Stimulated activated effector memory CD8-positive, alpha-beta T cell treated with anti-CD3 and anti-CD28 coated beads, Interleukin-12 subunit alpha, Interleukin-12 subunit beta, amount 100 ng/mL, for 72 hours (primary cell): Measurements from ENCODE around the gene POLE.

Experiments
- ATAC-seq: fragments of 150-1000 bp; cut with Tn5 transposase; 2 replicates; pipeline ENCODE4 v1.10.0; 2021
- DNase-seq, 2 donors: peaks; one replicate each; pipeline ENCODE4 v3.0.0; 2021 to 2022; ENCODE audit warnings: low spot score in 2 of 2
- H3K27ac Mint-ChIP-seq: one replicate; pipeline ENCODE4 v1.8.0; 2022; ENCODE audit warnings: mild to moderate bottlenecking, mixed read lengths
- H3K36me3 Mint-ChIP-seq: one replicate; pipeline ENCODE4 v1.8.0; 2022; ENCODE audit warnings: mild to moderate bottlenecking, mixed read lengths
- H3K4me1 Mint-ChIP-seq: one replicate; pipeline ENCODE4 v1.8.0; 2022; ENCODE audit warnings: mixed read lengths
- H3K4me3 Mint-ChIP-seq: one replicate; pipeline ENCODE4 v1.8.0; 2022; ENCODE audit warnings: mild to moderate bottlenecking, mixed read lengths
- H3K9me3 Mint-ChIP-seq: one replicate; pipeline ENCODE4 v1.8.0; 2022; ENCODE audit warnings: mixed read lengths

POLE gene

GRCh38 chr12:132658149-132658894, 28.8 kb downstream of the POLE start:
- Mint-ChIP-seq H3K4me1 (peaks cover 8% of the 10 kb centered on the region), H3K4me3 (no peak overlapping the region), H3K9me3 (no peaks in the 10 kb centered on the region), H3K27ac (no peak overlapping the region), H3K36me3 (peaks cover 100% of the 10 kb centered on the region)
- ATAC-seq, result no peak
- no peak for DNase-seq

DNA sequence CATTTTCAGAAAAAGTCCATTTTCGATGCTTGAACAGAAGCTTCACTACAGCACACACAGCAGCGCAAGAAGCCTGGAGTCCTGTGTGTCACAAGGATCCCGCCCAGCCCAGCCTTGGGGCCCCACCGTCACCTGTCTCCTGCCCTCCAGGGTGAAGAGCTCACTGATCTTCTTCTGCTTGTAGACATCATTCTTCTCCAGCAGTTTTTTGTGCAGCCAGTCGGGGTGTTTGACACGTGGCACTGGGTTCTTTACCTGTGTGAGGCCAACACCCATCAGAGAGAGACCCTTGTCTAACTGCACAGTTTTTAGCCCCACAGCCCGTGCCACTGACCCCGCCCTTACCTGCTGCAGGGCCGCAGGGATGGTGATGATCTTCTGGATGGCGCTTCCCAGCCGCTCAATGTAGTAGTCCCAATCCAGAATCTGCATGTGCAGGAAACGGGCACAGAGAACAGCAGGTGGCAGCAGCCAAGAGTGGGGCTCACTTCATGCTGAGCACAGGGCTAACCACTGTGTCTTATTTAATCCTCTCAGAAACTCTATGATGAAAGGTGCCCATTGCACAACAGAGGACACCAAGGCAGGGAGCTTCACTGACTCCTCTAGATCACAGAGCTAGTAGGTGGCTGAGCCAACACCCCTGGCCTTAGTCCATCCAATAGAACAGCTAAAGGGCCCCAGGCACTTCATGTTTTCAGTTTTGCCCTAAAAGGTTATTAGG, 30.0 kb downstream of the POLE start:
- peaks cover 100% of the 10 kb centered on the region for H3K36me3 Mint-ChIP-seq
- H3K4me1 Mint-ChIP-seq, result no peaks in the 10 kb centered on the region
- DNase-seq, result no peak
- no peak overlapping the region for H3K27ac Mint-ChIP-seq
- ATAC-seq, result no peak
- no peak overlapping the region for H3K4me3 Mint-ChIP-seq
- H3K9me3 Mint-ChIP-seq, result no peaks in the 10 kb centered on the region

GRCh38 chr12:132653567-132654290, 33.4 kb downstream of the POLE start:
- H3K36me3 Mint-ChIP-seq, result peaks cover 100% of the 10 kb centered on the region
- H3K9me3 Mint-ChIP-seq, result no peaks in the 10 kb centered on the region
- no peak overlapping the region for H3K4me3 Mint-ChIP-seq
- no peak for ATAC-seq
- H3K27ac Mint-ChIP-seq, result no peak overlapping the region
- DNase-seq, result no peak
- H3K4me1 Mint-ChIP-seq, result no peaks in the 10 kb centered on the region

GRCh38 chr12:132651444-132652100, 35.6 kb downstream of the POLE start:
- no peak for DNase-seq
- Mint-ChIP-seq H3K27ac (peak overlapping the region; percentile 60), H3K4me3 (no peak overlapping the region), H3K9me3 (no peaks in the 10 kb centered on the region), H3K4me1 (no peaks in the 10 kb centered on the region), H3K36me3 (peaks cover 100% of the 10 kb centered on the region)
- no peak for ATAC-seq

DNA sequence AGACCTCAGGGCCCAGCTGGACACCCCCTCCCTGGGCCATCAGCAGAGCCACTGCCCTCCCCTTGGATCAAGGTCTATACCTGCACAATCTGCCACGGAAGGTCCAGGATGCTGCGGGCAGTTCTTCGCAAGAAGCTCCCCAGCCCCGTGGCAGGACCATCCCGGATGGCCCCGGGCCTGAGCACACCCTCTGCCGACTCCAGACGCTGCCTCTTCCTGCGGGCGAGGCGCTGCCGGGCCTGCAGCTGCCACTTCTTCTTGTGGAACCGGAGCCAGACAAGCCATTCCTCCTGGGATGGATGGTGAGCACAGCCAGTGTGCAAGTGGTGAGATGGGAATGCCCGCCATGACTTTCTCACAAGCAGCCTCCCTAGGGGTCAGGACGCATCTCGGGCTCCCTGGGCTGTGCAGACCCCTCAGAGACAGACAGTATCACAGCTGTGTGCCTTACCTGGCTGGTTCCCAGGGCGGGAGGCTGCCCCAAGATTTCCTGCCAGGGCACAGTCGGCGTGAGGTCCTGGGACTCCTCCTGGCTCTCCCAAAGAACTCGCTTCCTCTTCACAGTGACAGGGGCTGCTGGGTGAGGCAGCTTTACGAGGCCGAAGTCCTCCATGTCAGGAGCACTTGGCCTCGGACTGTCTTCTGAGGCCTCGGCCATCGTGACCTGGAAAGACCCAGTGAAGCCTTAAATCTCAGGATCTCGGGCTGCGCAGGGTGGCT, 37.8 kb downstream of the POLE start:
- peaks cover 94% of the 10 kb centered on the region for H3K36me3 Mint-ChIP-seq
- H3K4me1 Mint-ChIP-seq, result no peaks in the 10 kb centered on the region
- no peak for ATAC-seq
- no peak overlapping the region for H3K27ac Mint-ChIP-seq
- DNase-seq, result no peak
- no peaks in the 10 kb centered on the region for H3K9me3 Mint-ChIP-seq
- no peak overlapping the region for H3K4me3 Mint-ChIP-seq

- Mint-ChIP-seq H3K36me3 (peaks cover 94% of the 10 kb centered on the region), H3K4me3 (no peak overlapping the region), H3K9me3 (no peaks in the 10 kb centered on the region), H3K4me1 (no peaks in the 10 kb centered on the region), H3K27ac (no peak overlapping the region)
- ATAC-seq, result peak; percentile 24
- DNase-seq, result no peak
Observed at GRCh38 chr12:132648616-132649225, 38.4 kb downstream of the POLE start.

- peaks cover 90% of the 10 kb centered on the region for H3K36me3 Mint-ChIP-seq
- DNase-seq, result no peak
- H3K4me3 Mint-ChIP-seq, result no peak overlapping the region
- no peak for ATAC-seq
- H3K4me1 Mint-ChIP-seq, result no peaks in the 10 kb centered on the region
- H3K9me3 Mint-ChIP-seq, result no peaks in the 10 kb centered on the region
- H3K27ac Mint-ChIP-seq, result no peak overlapping the region
Observed at GRCh38 chr12:132647858-132648257, 39.3 kb downstream of the POLE start.

GRCh38 chr12:132646850-132647249, 40.3 kb downstream of the POLE start:
- Mint-ChIP-seq H3K36me3 (peaks cover 86% of the 10 kb centered on the region), H3K4me3 (no peak overlapping the region), H3K4me1 (no peaks in the 10 kb centered on the region), H3K9me3 (no peaks in the 10 kb centered on the region), H3K27ac (no peak overlapping the region)
- DNase-seq, result no peak
- ATAC-seq, result peak; percentile 74

DNA sequence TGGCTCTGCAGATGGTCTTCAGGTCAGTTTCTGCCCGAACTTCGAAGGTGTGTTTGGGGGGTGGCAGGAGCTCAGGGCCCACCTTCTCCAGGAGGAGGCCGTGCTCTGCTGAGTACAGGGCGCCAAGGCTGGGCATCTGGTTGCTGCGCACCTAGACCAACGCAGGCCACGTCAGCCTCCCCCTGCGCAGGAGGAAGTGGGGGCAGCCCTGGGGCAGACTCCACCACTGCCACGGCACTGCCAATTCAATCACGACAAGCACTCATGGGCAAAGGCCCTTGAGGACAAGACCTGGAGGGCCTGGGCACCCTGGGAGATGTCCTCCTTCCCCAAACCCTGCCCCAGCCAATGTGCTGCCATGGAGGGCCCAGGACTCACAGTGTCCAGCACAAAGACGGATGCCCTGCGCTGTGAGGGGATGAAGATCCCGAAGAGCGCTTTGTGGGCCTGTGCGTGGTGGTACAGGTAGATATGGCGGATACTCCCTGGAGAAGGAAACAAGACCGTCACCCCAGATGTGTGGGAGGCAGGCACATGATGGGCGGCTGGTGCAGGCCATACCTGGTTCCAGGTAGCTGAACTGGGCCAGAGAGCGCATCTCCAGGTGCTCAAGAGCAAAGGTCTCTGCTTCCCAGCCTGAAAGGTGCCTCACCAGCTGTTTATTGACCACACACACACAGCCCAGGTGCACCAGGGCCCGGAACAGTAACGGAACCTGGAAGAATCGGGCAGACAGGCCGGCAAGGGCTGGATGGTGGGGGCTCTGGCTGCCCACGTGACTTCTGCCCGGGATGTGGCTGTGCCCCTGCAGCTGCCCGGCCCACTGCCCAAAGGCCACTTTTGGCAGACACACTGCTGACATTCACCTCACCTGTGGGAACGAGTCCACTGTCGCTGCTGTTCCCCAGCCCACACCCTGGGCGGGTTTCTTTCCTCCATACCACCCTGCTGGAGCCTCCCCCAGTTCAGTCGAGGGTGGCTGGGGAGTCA, 44.0 kb downstream of the POLE start:
- Mint-ChIP-seq H3K27ac (no peak overlapping the region), H3K4me3 (no peak overlapping the region), H3K36me3 (peaks cover 76% of the 10 kb centered on the region), H3K9me3 (no peaks in the 10 kb centered on the region), H3K4me1 (peaks cover 6% of the 10 kb centered on the region)
- no peak for DNase-seq
- no peak for ATAC-seq

- Mint-ChIP-seq H3K9me3 (no peaks in the 10 kb centered on the region), H3K4me3 (no peak overlapping the region), H3K4me1 (peaks cover 6% of the 10 kb centered on the region), H3K27ac (no peak overlapping the region), H3K36me3 (peaks cover 76% of the 10 kb centered on the region)
- DNase-seq, result no peak
- ATAC-seq, result no peak
Observed at GRCh38 chr12:132641811-132642650, 45.1 kb downstream of the POLE start.

DNA sequence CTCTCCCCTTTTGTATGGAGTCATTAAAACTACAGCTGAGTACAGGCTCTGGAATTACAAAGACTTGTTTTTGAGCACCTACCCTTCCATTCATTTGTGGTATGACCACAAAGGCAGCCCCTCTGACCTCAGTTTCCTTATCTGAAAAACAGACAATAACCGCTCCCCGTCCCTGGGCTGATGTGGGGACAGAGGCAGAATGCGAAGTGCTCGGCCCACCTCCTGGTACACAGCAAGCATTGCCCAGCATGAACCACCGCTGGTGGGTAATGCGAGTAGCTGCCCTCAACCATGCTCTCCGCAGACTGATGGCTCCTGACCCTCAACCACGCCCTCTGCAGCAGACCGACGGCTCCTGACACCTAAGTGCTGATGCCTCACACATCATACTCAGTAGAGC, 46.2 kb downstream of the POLE start:
- DNase-seq (no peak), ATAC-seq (no peak)
- peaks cover 6% of the 10 kb centered on the region for H3K4me1 Mint-ChIP-seq
- no peak overlapping the region for H3K4me3 Mint-ChIP-seq
- H3K36me3 Mint-ChIP-seq, result peaks cover 76% of the 10 kb centered on the region
- H3K27ac Mint-ChIP-seq, result peak overlapping the region; percentile 57
- no peaks in the 10 kb centered on the region for H3K9me3 Mint-ChIP-seq

DNA sequence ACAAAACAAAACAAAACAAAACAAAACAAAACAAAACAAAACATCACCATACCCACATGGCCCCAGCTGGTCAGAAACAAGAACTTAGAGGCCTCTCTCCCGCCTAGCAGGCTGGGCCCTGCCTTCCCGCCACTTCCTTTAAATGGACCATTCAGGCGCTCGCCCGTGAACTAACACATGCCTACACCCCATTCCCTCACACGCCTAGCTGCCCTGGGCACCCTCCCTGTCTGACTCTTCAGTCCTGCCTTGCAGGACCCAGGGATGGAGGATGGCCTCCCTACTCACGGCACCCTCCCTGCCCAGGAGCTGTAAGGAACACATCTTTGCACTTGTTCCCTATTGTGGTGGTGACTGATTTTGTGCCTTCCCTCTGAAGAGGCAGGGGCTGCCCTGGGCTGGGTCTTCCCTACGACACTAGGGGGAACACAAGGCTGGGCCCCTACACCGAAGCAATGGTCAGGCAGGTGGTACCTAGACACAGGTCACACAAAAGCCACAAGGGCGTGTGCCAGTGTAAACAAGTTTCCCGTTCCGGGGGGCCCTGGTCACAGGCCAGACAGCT, 47.1 kb downstream of the POLE start:
- H3K9me3 Mint-ChIP-seq, result no peaks in the 10 kb centered on the region
- H3K4me1 Mint-ChIP-seq, result peaks cover 10% of the 10 kb centered on the region
- no peak overlapping the region for H3K27ac Mint-ChIP-seq
- peaks cover 76% of the 10 kb centered on the region for H3K36me3 Mint-ChIP-seq
- ATAC-seq (no peak), DNase-seq (no peak)
- H3K4me3 Mint-ChIP-seq, result no peak overlapping the region
